Stimulated activated effector memory CD8-positive, alpha-beta T cell treated with anti-CD3 and anti-CD28 coated beads, Interleukin-12 subunit alpha, Interleukin-12 subunit beta, amount 100 ng/mL, for 72 hours (primary cell): ENCODE data around the gene SORCS1.

Source experiments
- ATAC-seq: fragments of 150-1000 bp; cut with Tn5 transposase; 2 replicates; pipeline ENCODE4 v1.10.0; 2021
- DNase-seq, 2 donors: peaks; one replicate each; pipeline ENCODE4 v3.0.0; 2021 to 2022; ENCODE audit warnings: low spot score in 2 of 2
- H3K27ac Mint-ChIP-seq: one replicate; pipeline ENCODE4 v1.8.0; 2022; ENCODE audit warnings: mild to moderate bottlenecking, mixed read lengths
- H3K36me3 Mint-ChIP-seq: one replicate; pipeline ENCODE4 v1.8.0; 2022; ENCODE audit warnings: mild to moderate bottlenecking, mixed read lengths
- H3K4me1 Mint-ChIP-seq: one replicate; pipeline ENCODE4 v1.8.0; 2022; ENCODE audit warnings: mixed read lengths
- H3K4me3 Mint-ChIP-seq: one replicate; pipeline ENCODE4 v1.8.0; 2022; ENCODE audit warnings: mild to moderate bottlenecking, mixed read lengths
- H3K9me3 Mint-ChIP-seq: one replicate; pipeline ENCODE4 v1.8.0; 2022; ENCODE audit warnings: mixed read lengths

SORCS1 gene

DNA sequence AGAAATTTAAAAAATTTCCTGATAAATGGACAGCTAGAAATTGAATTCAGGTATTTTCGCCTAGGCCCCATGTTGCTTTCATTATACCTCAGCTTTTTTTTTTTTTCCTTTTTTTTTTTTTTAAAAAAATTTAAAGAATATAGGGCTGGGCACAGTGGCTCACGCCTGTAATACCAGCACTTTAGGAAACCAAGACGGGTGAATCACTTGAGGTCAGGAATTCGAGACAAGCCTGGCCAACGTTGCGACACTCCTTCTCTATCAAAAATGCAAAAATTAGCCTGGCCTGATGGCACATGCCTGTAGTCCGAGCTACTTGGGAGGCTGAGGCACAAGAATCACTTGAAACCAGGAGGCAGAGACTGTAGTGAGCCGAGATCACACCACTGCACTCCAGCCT lies 334.0 kb downstream of the SORCS1 start:
- ATAC-seq, result no peak
- no peak overlapping the region for H3K4me3 Mint-ChIP-seq

DNA sequence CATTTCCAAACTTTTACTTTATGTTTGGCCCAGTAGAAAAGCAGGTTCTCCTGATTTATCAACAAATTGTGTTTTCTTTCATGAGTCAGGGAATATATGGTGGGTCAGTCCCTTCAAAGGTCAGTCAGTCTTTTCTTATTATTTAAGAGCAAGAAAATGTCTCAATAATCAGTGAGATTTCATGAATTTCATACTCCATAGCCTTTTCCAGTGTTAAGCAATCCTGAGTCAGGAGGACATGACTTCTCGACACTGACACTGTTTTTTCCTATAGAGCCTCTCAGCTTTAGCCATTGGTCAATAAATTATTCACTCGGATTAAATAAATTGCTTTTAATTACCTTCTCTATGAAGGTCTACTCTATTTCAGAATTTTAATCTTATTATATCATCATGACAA lies 334.5 kb downstream of the SORCS1 start:
- no peaks in the 10 kb centered on the region for H3K4me1 Mint-ChIP-seq

More for the DNA sequence above, 334.0 kb downstream of the SORCS1 start:
- no peak for DNase-seq
- H3K4me1 Mint-ChIP-seq, result no peaks in the 10 kb centered on the region
- H3K27ac Mint-ChIP-seq, result no peak overlapping the region
- H3K9me3 Mint-ChIP-seq, result no peaks in the 10 kb centered on the region
- H3K36me3 Mint-ChIP-seq, result no peaks in the 10 kb centered on the region

DNA sequence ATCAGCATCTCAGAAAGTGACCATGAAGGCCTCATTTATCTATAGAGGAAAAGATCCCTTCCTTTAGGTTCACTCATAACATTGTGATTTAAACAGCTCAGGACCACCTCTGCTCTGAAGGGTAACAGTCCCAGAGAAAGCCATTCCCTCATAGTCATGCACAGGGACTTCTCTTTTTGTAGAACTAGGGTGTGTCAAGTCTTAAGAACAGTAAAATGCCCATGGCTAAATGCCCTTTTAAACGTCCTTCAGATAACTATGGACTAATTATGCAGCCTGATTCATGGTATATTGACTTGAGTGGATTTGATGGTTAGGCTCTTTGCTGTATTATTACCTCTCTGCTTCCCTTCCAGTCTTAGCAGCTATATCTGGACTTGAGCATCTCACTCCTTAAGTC lies 337.8 kb downstream of the SORCS1 start:
- Mint-ChIP-seq H3K9me3 (no peaks in the 10 kb centered on the region), H3K4me3 (no peak overlapping the region), H3K4me1 (no peaks in the 10 kb centered on the region), H3K27ac (no peak overlapping the region), H3K36me3 (no peaks in the 10 kb centered on the region)
- no peak for DNase-seq
- no peak for ATAC-seq

More for the DNA sequence above, 334.5 kb downstream of the SORCS1 start:
- DNase-seq, result no peak
- Mint-ChIP-seq H3K36me3 (no peaks in the 10 kb centered on the region), H3K9me3 (no peaks in the 10 kb centered on the region), H3K27ac (no peak overlapping the region), H3K4me3 (no peak overlapping the region)
- no peak for ATAC-seq

DNA sequence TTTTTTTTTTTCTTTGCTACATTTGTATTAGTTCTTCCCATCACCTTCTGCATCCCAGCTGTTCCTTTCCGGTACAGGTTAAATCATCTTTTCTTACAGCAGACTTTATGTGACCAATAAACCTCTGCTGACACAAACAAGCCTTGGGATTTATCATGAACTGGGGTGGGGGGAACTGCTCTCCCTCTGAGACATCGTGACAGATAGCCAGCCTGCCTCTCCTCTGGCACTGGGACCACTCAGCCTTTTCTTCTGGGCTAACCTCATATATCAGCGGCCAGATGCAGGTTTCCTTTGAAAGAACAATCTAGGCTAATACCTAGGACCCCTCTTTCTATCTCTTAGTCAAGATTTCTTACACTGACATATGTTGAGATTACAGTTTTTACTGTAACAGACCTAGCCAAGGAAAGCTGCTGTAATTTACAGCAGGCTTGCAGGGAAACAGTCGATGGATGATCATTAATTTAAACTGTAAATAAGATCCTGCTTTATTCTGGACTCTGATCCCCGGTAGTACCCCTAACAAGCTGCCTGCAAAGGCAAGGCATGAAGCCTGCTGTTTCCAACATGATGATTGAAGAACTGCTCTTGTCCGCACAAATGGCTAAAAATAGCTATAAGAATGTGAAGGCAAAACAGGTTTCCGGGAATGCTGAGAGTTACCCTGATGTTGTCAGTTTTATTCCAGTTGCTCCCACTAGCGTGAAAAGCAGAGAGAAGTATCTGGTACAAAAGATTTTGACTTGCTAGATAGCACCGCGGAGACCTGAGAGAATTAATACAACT lies 338.7 kb downstream of the SORCS1 start:
- H3K36me3 Mint-ChIP-seq, result no peaks in the 10 kb centered on the region
- no peak overlapping the region for H3K4me3 Mint-ChIP-seq
- ATAC-seq (no peak), DNase-seq (no peak)
- H3K27ac Mint-ChIP-seq, result no peak overlapping the region
- no peaks in the 10 kb centered on the region for H3K9me3 Mint-ChIP-seq
- H3K4me1 Mint-ChIP-seq, result no peaks in the 10 kb centered on the region

DNA sequence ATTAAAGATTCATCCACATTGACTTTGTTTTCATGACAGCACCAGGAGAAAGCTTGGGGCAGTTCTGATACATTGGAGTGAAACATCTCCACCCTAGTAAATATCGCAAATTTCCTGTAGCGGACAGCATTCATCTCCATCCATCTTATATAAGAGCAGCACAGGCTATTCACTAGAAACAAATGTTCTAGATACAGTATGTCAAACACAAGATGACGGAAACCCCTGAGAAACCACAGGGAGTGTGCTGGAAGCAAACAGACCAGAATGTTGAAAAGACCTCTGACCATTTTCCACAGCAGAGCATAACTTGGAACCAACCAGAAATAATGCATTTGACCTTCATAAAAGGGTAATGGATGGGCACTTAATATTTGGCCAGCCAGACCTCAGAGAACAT lies 343.9 kb downstream of the SORCS1 start:
- Mint-ChIP-seq H3K27ac (no peak overlapping the region), H3K4me3 (no peak overlapping the region), H3K4me1 (peaks cover 4% of the 10 kb centered on the region), H3K36me3 (no peaks in the 10 kb centered on the region), H3K9me3 (peaks cover 4% of the 10 kb centered on the region)
- DNase-seq (no peak), ATAC-seq (no peak)

DNA sequence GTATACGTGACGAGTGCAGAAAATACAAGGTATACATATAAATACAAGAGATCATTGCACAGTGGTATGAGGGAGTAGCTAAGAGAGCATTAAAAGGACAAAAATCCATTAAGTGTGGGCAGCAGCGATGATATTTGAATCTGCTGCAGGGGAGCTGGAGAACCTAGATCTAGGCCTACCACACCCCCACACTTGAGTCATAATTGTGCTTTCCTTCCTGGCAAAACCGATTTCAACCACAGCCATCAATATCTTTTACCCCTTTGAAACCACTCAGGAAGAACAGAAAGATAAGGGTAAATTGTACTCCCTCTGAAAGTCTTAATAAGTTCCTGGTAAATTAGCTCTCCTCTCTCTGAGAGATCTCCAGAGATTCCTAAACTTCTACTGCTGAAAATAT lies 345.0 kb downstream of the SORCS1 start:
- Mint-ChIP-seq H3K9me3 (peaks cover 6% of the 10 kb centered on the region), H3K36me3 (no peaks in the 10 kb centered on the region), H3K4me3 (no peak overlapping the region), H3K4me1 (peaks cover 4% of the 10 kb centered on the region), H3K27ac (no peak overlapping the region)
- no peak for DNase-seq
- no peak for ATAC-seq

DNA sequence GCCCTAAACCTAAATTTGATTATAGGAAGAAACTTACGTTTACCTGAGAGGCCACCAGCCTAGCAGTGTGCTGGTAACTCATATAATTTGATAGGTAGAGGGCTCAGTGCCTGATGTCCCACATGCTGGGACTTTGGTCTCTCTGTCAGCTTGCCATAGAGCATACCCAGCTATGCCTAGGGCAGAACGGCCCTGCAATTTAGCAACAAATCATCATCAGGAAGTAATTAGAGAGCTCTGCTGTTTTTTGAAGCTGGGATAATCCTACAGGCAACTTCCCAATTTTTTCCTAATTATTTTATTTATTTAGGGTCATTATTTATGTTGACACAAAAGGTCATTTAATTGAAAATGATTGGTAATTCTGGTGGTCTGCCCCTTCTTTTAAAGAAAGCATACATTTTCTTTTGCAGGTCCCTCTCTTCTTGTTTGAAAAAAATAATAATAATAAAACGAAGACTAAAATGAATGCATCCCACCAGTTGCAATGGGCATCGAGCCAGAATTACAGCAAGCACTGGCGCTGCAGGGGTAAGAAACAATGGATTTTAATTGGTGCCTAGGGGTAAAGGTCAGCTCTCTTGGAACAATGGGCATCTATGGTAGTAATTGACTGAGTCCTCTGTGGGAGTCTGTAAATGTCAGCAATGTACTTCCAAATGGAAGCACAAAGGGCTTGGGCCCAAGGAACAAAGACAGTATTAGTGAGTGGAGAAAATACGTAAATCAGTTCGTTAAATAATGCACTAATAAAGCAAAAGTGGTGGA lies 348.0 kb downstream of the SORCS1 start:
- H3K4me1 Mint-ChIP-seq, result peaks cover 4% of the 10 kb centered on the region
- no peak overlapping the region for H3K27ac Mint-ChIP-seq
- peaks cover 6% of the 10 kb centered on the region for H3K9me3 Mint-ChIP-seq
- ATAC-seq (no peak), DNase-seq (no peak)
- no peaks in the 10 kb centered on the region for H3K36me3 Mint-ChIP-seq
- no peak overlapping the region for H3K4me3 Mint-ChIP-seq

DNA sequence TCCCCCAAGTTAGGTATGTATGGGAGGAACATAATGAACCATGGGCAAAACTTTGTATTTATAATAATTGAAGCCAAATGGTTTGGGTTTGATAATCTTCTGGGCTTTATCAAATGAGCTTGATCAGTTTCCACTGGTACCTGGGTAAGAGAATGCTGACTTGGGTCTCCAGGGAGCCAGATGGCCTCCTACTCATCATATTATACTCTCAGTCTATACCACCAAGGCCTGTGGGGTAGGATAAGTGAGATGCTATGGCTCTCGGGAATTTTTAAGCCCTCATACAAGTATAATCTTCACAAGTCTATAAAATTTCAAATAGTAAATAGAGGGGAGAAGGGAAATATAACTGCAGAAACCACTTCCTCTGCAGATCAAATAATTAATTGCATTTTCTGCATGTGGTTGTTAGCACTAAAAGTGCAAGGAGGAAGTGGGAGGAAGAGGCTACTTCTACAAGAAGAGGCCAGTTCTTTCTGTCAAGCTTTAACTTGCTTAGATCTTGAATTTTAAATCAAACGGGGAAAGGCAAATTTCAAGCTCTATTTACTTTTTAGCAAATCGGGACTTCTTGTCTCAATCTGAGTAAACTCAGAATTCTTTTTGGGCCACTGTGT lies 349.0 kb downstream of the SORCS1 start:
- Mint-ChIP-seq H3K9me3 (peaks cover 6% of the 10 kb centered on the region), H3K27ac (no peak overlapping the region), H3K4me1 (peaks cover 4% of the 10 kb centered on the region), H3K4me3 (no peak overlapping the region), H3K36me3 (no peaks in the 10 kb centered on the region)
- ATAC-seq (no peak), DNase-seq (no peak)

DNA sequence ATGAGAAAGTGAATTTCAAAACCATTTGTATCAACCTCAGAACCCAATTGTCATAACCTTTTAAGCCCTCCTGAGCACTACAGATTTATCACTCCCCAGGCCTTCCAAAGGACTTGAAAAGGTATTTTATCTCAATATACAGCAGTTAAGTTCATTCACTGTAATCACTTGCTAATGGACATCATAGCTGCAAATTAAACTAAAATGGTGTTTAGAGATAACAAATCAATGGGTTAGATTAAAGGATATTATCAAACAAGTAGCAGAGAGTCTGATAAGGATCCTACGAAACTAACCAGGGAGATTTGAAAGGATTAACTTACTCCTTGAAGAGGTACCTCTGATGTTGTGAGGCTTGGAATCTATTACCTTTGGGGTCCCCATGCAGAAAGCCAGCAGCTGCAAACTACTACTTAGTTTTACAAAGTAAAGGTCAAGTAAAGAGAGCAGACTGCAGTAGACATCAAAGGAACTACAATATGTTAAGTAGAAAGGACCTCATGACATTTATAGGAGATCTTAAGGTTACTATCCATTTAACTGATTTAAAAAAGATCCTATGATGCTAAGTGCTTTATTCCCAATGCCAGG lies 359.4 kb downstream of the SORCS1 start:
- H3K36me3 Mint-ChIP-seq, result no peaks in the 10 kb centered on the region
- DNase-seq (no peak), ATAC-seq (no peak)
- H3K4me1 Mint-ChIP-seq, result no peaks in the 10 kb centered on the region
- H3K4me3 Mint-ChIP-seq, result no peak overlapping the region
- H3K9me3 Mint-ChIP-seq, result peaks cover 14% of the 10 kb centered on the region
- H3K27ac Mint-ChIP-seq, result no peak overlapping the region

DNA sequence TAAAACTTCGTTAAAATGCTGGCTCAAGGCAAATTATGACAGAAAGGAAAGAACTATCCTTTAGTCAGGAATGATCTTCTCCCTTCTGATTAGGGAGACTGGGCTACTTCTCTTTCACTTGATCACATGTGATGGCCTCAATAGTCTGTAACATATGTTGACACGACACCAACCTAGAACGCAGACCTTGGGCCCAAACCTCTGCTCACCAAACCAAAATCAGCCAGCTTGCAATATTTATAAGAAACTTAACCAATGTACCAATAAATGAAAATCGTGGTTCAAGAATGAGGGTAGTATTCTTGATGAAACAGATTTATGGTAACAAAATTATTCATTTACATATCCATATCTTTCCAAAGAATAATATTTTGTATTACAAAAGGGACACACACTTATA lies 361.6 kb downstream of the SORCS1 start:
- ATAC-seq (no peak), DNase-seq (no peak)
- no peaks in the 10 kb centered on the region for H3K36me3 Mint-ChIP-seq
- H3K4me3 Mint-ChIP-seq, result no peak overlapping the region
- H3K27ac Mint-ChIP-seq, result no peak overlapping the region
- H3K4me1 Mint-ChIP-seq, result no peaks in the 10 kb centered on the region
- peaks cover 12% of the 10 kb centered on the region for H3K9me3 Mint-ChIP-seq

DNA sequence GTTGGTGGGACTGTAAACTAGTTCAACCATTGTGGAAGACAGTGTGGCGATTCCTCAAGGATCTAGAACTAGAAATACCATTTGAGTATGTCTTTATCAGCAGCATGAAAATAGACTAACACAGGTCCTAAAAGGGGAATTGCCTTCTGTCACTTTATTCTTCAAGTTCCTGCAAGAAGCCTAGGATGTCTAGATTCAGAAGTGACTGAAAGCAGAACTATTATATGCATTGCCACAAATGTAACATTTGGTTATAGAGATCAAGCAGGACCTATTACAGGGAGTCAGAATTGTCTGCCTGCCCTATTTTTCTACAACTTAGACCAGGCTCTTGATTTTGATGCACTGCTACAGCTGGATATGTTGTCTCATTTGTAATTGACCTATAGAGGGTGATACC lies 364.7 kb downstream of the SORCS1 start:
- DNase-seq, result no peak
- Mint-ChIP-seq H3K27ac (no peak overlapping the region), H3K36me3 (no peaks in the 10 kb centered on the region), H3K4me1 (no peaks in the 10 kb centered on the region), H3K9me3 (peaks cover 12% of the 10 kb centered on the region), H3K4me3 (no peak overlapping the region)
- no peak for ATAC-seq

DNA sequence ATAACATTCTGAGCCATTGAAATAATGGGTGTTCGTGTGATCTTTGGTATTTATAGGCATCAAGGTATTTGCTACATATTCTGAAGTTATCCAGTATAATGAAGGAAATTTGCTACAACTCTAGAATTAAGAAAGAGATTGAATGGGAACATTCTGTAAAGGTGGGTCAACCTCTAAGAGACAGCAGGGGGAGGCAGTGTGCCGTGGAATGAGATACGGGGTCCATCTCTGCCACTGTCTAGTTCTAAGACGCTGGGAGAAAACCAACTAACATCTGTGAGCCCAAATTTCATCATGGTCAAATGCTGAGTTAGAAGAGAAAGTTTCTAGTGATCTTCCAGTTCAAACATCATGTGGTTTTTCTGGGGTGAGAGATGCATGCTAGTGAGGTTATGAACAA lies 368.9 kb downstream of the SORCS1 start:
- Mint-ChIP-seq H3K27ac (no peak overlapping the region), H3K36me3 (no peaks in the 10 kb centered on the region), H3K4me3 (no peak overlapping the region), H3K4me1 (no peaks in the 10 kb centered on the region), H3K9me3 (peaks cover 3% of the 10 kb centered on the region)
- ATAC-seq (no peak), DNase-seq (no peak)

DNA sequence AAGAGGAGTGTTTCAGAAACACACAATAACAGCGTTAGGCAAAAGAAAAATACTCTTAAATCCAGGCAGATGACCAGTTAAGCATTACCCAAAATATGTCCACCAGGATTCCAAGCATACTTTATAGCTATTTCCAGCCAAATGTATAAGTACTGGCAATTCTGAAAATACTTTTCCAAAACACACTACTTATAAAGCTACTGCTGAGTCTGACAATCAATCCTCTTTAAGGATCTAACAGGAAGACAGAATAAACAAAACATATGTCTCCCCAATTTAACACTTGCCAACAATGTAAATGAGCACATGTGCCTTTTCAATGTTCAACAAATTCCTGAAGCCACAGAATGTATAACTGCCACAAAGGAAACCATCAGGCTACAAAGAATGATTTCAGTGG lies 370.9 kb downstream of the SORCS1 start:
- Mint-ChIP-seq H3K4me1 (no peaks in the 10 kb centered on the region), H3K36me3 (no peaks in the 10 kb centered on the region), H3K4me3 (no peak overlapping the region), H3K27ac (no peak overlapping the region), H3K9me3 (peaks cover 5% of the 10 kb centered on the region)
- DNase-seq, result no peak
- ATAC-seq, result no peak

DNA sequence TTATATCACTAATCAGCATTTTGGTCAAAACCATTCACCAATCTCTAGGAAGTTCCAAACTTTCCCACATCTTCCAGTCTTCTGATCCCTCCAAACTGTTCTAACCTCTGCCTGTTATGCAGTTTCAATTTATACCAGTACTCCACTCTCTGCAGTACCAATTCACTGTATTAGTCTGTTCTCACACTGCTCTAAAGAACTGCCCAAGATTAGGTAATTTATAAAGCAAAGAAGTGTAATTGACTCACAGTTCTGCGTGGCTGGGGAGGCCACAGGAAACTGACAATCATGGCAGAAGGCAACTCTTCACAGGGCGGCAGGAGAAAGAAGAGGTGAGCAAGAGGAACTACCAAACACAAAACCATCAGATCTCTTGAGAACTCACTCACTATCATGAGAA lies 374.9 kb downstream of the SORCS1 start:
- H3K4me1 Mint-ChIP-seq, result no peaks in the 10 kb centered on the region
- H3K27ac Mint-ChIP-seq, result no peak overlapping the region
- H3K4me3 Mint-ChIP-seq, result no peak overlapping the region
- no peak for DNase-seq
- H3K36me3 Mint-ChIP-seq, result no peaks in the 10 kb centered on the region
- peaks cover 5% of the 10 kb centered on the region for H3K9me3 Mint-ChIP-seq
- ATAC-seq, result no peak

DNA sequence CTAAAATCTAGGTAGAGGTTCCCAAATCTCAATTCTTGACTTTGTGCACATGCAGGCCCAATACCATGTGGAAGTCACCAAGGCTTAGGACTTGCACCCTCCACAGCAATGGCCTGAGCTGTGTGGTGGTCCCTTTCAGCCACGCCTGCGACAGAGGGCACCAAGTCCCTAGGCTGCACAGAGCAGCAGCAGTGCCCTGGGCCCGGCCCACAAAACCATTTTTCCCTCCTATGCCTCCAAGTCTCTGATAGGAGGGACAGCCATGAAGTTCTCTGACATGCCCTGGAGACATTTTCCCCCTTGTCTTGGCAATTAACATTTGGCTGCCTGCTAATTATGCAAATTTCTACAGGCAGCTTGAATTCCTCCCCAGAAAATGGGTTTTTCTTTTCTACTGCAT lies 375.5 kb downstream of the SORCS1 start:
- Mint-ChIP-seq H3K27ac (no peak overlapping the region), H3K4me3 (no peak overlapping the region), H3K4me1 (no peaks in the 10 kb centered on the region), H3K36me3 (no peaks in the 10 kb centered on the region), H3K9me3 (peaks cover 5% of the 10 kb centered on the region)
- ATAC-seq, result no peak
- DNase-seq, result no peak
